HG03558 (cell line): ENCODE data around the gene PDE4B.

ENCODE experiments used
- ATAC-seq: cut with Tn5 transposase; IDR thresholded peaks from one replicate; pipeline ENCODE4 v1.9.1; 2021; ENCODE audit warnings: moderate number of reproducible peaks; ENCODE audit not compliant: unreplicated experiment; ENCODE audit errors: extremely low read depth

The PDE4B gene

GRCh38 chr1:66291531-66291864, 498.8 kb downstream of the PDE4B start:
- ATAC-seq = no peak

- ATAC-seq = no peak
Measured at GRCh38 chr1:66292305-66292704, 499.6 kb downstream of the PDE4B start.

DNA sequence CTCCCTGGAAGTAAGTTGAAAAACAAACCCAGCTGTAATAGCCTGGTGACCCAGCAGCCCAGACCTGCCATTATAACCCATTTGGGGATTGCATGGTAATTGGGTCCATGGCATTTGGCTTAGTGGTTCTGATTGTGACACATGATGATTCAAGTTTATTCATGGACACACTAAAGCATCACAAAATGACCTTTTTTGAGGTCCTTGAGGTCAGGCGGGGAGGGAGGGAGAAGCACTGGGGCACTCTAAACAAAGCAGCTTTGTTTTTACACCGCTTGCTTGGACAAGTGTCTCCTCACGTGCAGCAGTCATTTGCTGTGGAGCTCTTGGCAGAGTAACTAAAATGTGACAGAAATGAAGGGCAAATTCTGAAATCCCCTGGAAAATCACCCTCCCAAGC, 500.2 kb downstream of the PDE4B start:
- ATAC-seq = no peak

DNA sequence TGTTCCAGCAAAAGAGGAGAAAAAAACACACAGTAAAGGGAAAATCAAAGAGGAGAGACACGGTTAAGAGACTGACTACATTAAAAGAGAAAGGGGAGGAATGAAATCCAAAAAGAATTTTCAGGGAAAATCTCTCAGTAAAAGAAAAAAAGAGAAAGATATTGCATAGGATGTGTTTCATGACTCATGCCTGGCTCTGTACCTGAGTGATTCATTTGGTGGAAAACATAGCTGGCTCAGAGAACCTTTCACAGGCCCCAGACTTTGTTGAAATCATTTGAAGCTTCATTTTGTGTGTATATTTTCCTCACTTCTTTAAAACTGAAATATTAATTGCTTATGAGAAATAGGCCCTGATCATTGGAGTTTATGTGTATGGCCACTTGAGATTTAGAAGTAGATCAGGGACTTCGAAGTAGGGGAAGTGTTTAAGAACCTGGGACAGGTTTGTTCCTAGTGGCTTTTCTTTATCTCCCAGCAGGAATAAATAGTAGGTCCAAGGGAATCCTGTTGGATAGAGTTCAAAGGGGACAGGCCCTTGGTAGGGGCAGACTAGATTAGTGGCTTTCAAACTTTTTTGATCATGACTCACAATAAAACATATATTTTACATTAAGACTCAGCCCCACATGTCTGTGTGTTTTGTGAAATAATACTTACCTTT, 502.1 kb downstream of the PDE4B start:
- ATAC-seq = no peak

- ATAC-seq = no peak
Measured at GRCh38 chr1:66295803-66296202, 503.1 kb downstream of the PDE4B start.

- no peak for ATAC-seq
Measured at GRCh38 chr1:66296370-66296769, 503.7 kb downstream of the PDE4B start.

DNA sequence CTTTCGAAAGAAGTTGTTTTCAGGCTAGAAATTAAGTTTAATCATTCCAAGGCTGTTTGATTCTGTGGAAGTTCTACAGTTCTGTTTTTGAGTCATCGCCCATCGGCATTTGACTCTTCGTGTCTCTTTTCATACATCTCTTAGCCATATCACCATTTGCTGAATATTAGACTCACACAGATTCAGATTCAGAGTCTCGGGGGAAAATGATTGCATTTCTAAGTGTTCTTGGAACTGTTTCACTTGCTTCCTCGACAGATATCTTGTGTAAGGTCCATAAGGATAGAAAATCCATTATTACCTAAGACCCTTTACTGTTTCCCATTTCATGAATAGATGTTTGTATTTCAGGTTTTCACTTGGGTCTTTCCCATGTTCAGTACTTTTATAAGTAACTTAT, 504.3 kb downstream of the PDE4B start:
- no peak for ATAC-seq

GRCh38 chr1:66298464-66298863, 505.8 kb downstream of the PDE4B start:
- no peak for ATAC-seq

GRCh38 chr1:66300280-66300971, 507.7 kb downstream of the PDE4B start:
- ATAC-seq = no peak

DNA sequence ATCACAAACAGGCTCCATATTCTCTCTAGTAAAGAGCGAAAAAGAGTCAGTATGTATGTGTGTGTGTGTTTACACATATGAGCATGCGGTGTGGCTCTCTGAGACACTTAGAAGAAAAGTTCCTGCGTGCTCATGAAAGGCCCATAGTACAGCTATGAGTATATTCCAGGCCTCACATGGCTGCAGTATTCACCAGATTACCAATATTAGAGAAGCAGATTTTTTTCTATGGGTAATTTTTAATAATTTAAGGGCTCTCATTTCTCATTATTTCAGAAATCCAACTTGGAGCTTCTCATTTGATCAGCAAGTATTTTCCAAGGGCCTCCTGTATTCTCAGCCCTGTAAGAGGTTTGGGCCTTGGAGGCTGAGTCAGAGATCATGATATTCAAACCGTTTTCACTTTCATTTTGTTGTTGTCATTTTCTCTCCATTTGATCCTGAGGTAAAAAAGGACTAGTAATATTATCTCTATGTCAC, 508.3 kb downstream of the PDE4B start:
- ATAC-seq = peak; percentile 60

GRCh38 chr1:66302184-66302742, 509.6 kb downstream of the PDE4B start:
- ATAC-seq = no peak

DNA sequence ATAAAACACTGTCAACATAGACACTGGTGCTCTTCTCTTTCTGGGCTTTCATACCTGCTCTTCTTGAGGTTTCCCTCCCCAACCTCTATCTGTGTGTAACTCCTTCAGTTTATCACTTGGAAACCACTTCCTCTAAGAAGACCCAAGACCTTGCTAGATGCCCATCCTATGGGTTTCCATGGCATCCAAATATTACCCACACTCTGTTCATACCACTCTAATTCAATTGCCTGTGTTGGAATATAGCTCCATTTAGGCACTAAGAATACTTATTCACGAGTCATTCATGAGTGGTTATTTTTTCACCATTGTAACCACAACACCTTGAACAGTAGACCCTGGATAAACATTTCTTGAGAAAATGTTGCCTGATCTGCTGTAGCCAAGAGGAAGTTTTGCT, 510.1 kb downstream of the PDE4B start:
- no peak for ATAC-seq

GRCh38 chr1:66303646-66304045, 511.0 kb downstream of the PDE4B start:
- ATAC-seq = no peak

GRCh38 chr1:66304128-66304527, 511.4 kb downstream of the PDE4B start:
- no peak for ATAC-seq

DNA sequence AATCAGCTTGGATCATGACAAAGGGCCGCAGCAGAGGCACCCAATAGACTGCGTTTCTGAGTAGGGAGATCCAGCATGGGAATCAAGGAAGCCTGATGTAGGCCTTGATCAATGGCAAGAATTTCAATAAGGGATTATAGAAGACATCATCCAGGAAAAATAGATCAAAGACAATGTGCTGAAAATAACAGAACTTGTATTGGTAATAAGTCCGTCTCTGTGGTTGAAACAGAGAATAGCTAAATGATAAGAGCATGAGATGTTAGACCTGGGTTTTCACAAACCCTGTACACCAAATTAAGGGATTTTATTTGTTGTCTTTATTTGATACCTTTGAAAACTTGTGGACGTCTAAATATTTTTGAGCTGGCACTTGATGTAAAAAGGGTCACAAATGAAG, 513.2 kb downstream of the PDE4B start:
- no peak for ATAC-seq

- no peak for ATAC-seq
Measured at GRCh38 chr1:66309006-66309741, 516.5 kb downstream of the PDE4B start.

- no peak for ATAC-seq
Measured at GRCh38 chr1:66311092-66311491, 518.4 kb downstream of the PDE4B start.

- no peak for ATAC-seq
Measured at GRCh38 chr1:66311628-66312027, 518.9 kb downstream of the PDE4B start.

- no peak for ATAC-seq
Measured at GRCh38 chr1:66312271-66312990, 519.7 kb downstream of the PDE4B start.

- ATAC-seq = no peak
Measured at GRCh38 chr1:66313429-66313828, 520.7 kb downstream of the PDE4B start.
